Measurements from ENCODE around the gene VSX2.

VSX2 gene

GRCh38 chr14:74271365-74271764 lies 32.1 kb downstream of the VSX2 start:
- DNase-seq (ENCODE audit: low spot score) = no peak
- in situ Hi-C loops (cut with MboI; ENCODE audit: low sequenced_read_pairs, unreplicated experiment) = no loop called here
- TF ChIP-seq, protein P1, sequence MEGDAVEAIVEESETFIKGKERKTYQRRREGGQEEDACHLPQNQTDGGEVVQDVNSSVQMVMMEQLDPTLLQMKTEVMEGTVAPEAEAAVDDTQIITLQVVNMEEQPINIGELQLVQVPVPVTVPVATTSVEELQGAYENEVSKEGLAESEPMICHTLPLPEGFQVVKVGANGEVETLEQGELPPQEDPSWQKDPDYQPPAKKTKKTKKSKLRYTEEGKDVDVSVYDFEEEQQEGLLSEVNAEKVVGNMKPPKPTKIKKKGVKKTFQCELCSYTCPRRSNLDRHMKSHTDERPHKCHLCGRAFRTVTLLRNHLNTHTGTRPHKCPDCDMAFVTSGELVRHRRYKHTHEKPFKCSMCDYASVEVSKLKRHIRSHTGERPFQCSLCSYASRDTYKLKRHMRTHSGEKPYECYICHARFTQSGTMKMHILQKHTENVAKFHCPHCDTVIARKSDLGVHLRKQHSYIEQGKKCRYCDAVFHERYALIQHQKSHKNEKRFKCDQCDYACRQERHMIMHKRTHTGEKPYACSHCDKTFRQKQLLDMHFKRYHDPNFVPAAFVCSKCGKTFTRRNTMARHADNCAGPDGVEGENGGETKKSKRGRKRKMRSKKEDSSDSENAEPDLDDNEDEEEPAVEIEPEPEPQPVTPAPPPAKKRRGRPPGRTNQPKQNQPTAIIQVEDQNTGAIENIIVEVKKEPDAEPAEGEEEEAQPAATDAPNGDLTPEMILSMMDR (IDR thresholded peaks at IDR 0.05; ENCODE audit: borderline replicate concordance, control extremely low read depth, extremely low read depth, insufficient read depth, missing control alignments) = no peak

DNA sequence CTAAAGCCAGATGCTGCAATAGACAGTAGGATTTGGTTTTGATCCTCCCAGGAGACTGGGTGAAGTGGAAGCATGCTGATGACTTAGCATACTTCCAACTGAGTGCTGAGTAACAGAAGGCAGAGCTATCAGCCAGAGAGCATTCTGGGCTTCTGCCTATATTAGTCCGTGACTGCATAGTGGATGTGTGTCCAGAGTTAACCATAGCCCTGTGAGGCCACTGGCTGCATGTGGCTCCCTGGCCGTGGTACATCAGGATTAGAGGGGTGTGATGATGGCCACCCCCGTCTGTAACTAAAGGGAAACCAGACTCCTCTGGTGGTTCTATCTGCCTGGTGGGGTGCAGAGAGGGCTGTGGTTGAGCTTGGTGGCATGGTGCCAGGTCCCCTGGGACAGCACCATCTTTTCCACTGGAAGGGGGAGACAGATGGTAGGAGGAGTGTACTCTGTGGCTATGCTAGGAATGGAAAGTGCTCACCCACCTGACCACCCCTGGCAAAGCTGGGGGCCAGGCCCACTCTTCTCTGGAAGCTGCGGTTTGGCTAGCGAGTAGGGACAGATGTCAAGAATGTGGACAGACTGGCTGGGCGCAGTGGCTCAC lies 36.1 kb downstream of the VSX2 start:
- TF ChIP-seq, protein P1 (IDR thresholded peaks at IDR 0.05; ENCODE audit: borderline replicate concordance, control extremely low read depth, extremely low read depth, insufficient read depth, missing control alignments) = no peak
- DNase-seq (ENCODE audit: low spot score) = no peak
- in situ Hi-C loops (cut with MboI; ENCODE audit: low sequenced_read_pairs, unreplicated experiment) = no loop called here

GRCh38 chr14:74278080-74278479 lies 38.8 kb downstream of the VSX2 start:
- in situ Hi-C loops (cut with MboI; ENCODE audit: low sequenced_read_pairs, unreplicated experiment) = no loop called here
- TF ChIP-seq, protein P1 (IDR thresholded peaks at IDR 0.05; ENCODE audit: borderline replicate concordance, control extremely low read depth, extremely low read depth, insufficient read depth, missing control alignments) = no peak

GRCh38 chr14:74281069-74281468 lies 41.8 kb downstream of the VSX2 start:
- in situ Hi-C loops (cut with MboI; ENCODE audit: low sequenced_read_pairs, unreplicated experiment) = no loop called here
- TF ChIP-seq, protein P1 (IDR thresholded peaks at IDR 0.05; ENCODE audit: borderline replicate concordance, control extremely low read depth, extremely low read depth, insufficient read depth, missing control alignments) = no peak
- no peak for DNase-seq (ENCODE audit: low spot score)

More at GRCh38 chr14:74278080-74278479, 38.8 kb downstream of the VSX2 start:
- DNase-seq (ENCODE audit: low spot score) = no peak

- TF ChIP-seq, protein P1 (IDR thresholded peaks at IDR 0.05; ENCODE audit: borderline replicate concordance, control extremely low read depth, extremely low read depth, insufficient read depth, missing control alignments) = no peak
- in situ Hi-C loops (cut with MboI; ENCODE audit: low sequenced_read_pairs, unreplicated experiment) = no loop called here
- no peak for DNase-seq (ENCODE audit: low spot score)
These were observed 47.5 kb downstream of the VSX2 start for GRCh38 chr14:74286736-74287135.

DNA sequence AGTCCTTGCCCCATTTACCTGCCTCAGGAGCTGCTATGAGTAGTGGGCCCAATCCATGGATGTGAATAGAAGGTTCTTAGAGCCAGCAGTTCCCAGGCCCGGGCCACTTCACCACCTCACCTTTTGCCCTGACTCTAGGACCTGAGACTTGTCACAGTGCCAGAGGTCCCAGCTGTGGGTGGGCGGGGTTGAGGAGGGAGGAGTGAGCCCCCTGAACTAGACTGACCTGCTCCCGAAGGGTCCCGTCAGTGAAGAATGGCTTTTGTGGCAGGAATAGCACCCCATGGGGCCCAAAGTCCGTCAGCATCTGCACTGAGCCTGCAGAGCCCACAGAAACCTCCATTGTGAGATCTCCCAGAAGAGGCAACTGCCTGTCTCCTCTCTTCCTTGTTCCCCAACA lies 50.6 kb downstream of the VSX2 start:
- TF ChIP-seq, protein P1 (IDR thresholded peaks at IDR 0.05; ENCODE audit: borderline replicate concordance, control extremely low read depth, extremely low read depth, insufficient read depth, missing control alignments) = no peak
- in situ Hi-C loops (cut with MboI; ENCODE audit: low sequenced_read_pairs, unreplicated experiment) = no loop called here
- no peak for DNase-seq (ENCODE audit: low spot score)
